LNCaP clone FGC (cell line): Measurements from ENCODE around the gene MED31.
"Not testable (repeated sequence)": the region's sequence is repeated elsewhere in the genome, so short reads cannot be mapped to it uniquely, and the experiment has no call there.

Source experiments
- DNase-seq: peaks from one replicate; pipeline ENCODE4 v3.0.0-alpha.2; 2011; ENCODE audit warnings: low read depth
- H3K4me3 ChIP-seq: 2 replicates; pipeline ENCODE4 v1.5.1; 2011; ENCODE audit warnings: mild to moderate bottlenecking, low read depth, low read length, control low read depth
- TF ChIP-seq, protein P1 (sequence below): IDR thresholded peaks from 2 replicates; pipeline ENCODE4 v1.5.1; 2012; ENCODE audit warnings: mild to moderate bottlenecking; ENCODE audit not compliant: control insufficient read depth, insufficient read depth; ENCODE audit errors: extremely low read depth

Gene MED31

GRCh38 chr17:6666557-6666956 is 15.2 kb upstream of the MED31 start:
- TF ChIP-seq, protein P1, sequence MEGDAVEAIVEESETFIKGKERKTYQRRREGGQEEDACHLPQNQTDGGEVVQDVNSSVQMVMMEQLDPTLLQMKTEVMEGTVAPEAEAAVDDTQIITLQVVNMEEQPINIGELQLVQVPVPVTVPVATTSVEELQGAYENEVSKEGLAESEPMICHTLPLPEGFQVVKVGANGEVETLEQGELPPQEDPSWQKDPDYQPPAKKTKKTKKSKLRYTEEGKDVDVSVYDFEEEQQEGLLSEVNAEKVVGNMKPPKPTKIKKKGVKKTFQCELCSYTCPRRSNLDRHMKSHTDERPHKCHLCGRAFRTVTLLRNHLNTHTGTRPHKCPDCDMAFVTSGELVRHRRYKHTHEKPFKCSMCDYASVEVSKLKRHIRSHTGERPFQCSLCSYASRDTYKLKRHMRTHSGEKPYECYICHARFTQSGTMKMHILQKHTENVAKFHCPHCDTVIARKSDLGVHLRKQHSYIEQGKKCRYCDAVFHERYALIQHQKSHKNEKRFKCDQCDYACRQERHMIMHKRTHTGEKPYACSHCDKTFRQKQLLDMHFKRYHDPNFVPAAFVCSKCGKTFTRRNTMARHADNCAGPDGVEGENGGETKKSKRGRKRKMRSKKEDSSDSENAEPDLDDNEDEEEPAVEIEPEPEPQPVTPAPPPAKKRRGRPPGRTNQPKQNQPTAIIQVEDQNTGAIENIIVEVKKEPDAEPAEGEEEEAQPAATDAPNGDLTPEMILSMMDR, result no peak
- no peak overlapping the region for H3K4me3 ChIP-seq
- DNase-seq, result no peak

- peak; percentile 56 for DNase-seq
- H3K4me3 ChIP-seq, result no peak overlapping the region
- TF ChIP-seq, protein P1, result peak; percentile 99
Measured at GRCh38 chr17:6666077-6666521, 14.7 kb upstream of the MED31 start.

- not testable (repeated sequence) for DNase-seq, H3K4me3 ChIP-seq
Measured at GRCh38 chr17:6663200-6663599, 11.8 kb upstream of the MED31 start.

DNA sequence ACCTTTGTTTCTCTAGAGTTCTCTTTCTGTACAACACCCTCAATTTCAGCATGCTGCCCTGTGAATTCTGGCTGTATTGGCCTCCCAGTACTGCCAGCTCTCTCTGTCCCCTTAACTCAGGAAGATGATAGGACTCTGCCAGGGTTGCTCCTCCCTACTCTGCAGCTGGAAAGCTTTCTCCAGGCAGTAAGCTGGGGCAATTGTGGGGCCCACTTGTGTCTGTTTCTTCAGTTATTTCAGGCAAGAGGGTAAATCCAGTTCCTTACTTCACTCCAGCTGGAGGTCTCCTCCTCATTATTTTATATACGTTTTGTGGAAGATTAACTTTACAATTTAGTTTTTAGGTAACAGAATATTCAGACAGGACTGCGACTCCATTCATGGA is 10.1 kb upstream of the MED31 start:
- TF ChIP-seq, protein P1, result no peak
- H3K4me3 ChIP-seq, result no peak overlapping the region
- DNase-seq, result no peak

DNA sequence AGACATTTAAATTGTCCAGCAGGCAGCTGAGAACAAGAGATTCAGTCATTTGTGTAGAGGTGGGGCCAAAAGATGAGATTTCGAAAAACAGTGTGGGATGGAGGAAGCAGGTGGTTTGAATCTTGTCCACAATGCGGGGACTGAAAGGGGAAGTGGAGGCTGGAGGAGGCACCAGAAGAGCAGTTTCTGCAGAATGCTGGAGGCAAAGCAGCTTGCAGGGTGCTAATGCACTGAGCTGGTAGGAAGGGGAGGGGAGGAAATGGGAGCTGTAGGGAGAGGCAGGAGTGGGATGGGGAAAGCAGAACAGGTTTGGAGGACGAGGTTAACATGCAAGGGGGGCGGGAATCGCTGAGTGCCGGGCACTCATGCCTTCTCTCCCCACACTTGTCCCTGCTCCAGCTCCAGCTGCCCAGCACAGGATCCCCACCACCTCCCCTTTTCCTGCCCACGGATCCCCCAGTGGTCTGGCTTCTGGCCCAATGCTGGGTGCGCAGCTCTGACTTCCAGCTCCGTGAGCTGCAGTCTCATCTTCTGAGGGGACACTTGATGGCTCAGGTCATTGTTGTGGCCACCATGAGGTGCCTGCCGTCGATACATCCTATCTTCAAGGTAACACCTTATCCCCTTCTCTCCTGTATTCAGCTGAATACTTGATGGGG is 9.5 kb upstream of the MED31 start:
- no peak overlapping the region for H3K4me3 ChIP-seq
- TF ChIP-seq, protein P1, result no peak
- DNase-seq, result no peak

- H3K4me3 ChIP-seq, result no peak overlapping the region
- TF ChIP-seq, protein P1, result no peak
- DNase-seq, result no peak
Measured at GRCh38 chr17:6660101-6660500, 8.7 kb upstream of the MED31 start.

- H3K4me3 ChIP-seq, DNase-seq: not testable (repeated sequence)
Measured at GRCh38 chr17:6658411-6658810, 7.0 kb upstream of the MED31 start.

- TF ChIP-seq, protein P1, result no peak
- H3K4me3 ChIP-seq, result no peak overlapping the region
- no peak for DNase-seq
Measured at GRCh38 chr17:6657633-6658287, 6.4 kb upstream of the MED31 start.

DNA sequence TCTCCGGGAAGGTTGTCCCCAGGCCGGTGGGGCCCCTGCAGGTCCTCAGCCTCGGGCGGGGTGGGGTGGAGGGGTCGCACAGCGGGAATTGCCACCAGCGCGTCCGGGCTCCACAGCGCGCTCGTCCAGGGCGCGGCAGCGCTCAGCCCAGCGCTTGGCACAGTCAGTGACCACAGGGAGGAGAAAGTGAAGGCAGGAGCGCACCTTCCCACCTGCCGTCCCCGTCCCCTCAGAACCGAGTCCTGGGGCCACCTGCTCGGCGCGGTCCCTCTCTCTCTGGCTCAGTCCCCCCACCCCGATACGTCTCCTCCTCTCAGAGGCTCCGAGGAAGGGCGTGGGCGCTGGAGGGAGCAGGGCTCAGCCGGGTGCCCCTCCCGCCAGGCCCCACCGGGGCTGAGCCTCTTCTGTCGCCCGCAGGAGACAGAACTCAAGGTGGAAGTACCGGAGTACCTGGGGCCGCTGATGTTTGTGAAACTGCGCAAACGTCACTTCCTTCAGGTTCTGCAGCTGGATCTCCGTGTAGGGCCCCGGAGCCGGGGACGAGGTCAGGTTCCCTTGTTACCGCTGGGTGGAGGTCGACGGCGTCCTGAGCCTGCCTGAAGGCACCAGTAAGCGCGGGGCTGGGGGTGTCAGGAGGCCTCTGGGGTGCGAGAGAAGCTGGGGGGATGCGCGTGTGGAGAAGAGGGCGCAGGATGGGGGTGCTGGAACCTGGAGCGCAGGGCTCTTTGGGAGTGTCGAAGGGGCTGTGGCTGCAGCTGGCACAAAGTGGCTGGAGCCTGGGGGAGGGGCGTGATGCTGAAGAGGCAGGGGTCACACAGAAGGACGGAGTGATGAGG is 5.6 kb upstream of the MED31 start:
- peak overlapping the region; percentile 39 for H3K4me3 ChIP-seq
- not testable (repeated sequence) for DNase-seq

GRCh38 chr17:6655732-6656361 is 4.4 kb upstream of the MED31 start:
- not testable (repeated sequence) for H3K4me3 ChIP-seq, DNase-seq
